ENCODE measurements around the gene PSMA3. TPM values are rescaled to one million over a fixed set of nuclear protein-coding genes. Genes with fewer than 3 reads are reported as not detected.
A peak's percentile ranks its signal among the peaks of the same experiment; 100 is the strongest.

The PSMA3 gene
- total RNA-seq, 2 experiments from 2014 or later: 233 to 245 TPM

- no peak for DNase-seq
- Mint-ChIP-seq H3K27ac (no peak overlapping the region), H3K4me3 (no peak overlapping the region), H3K9me3 (no peaks in the 10 kb centered on the region), H3K27me3 (no peaks in the 10 kb centered on the region), H3K4me1 (peaks cover 61% of the 10 kb centered on the region), H3K36me3 (ENCODE audit: low read depth) (peaks cover 66% of the 10 kb centered on the region)
- POLR2A ChIA-PET: no interaction called here
- CTCF ChIA-PET: interaction anchor here (0.6 to 1.1 kb wide), 3 partner anchors 16 to 60 kb away, joined by 3 to 4 read pairs (median 4); no protein-coding TSS in a partner anchor
These were observed 33.5 kb downstream of the PSMA3 start for GRCh38 chr14:58278177-58278576.

DNA sequence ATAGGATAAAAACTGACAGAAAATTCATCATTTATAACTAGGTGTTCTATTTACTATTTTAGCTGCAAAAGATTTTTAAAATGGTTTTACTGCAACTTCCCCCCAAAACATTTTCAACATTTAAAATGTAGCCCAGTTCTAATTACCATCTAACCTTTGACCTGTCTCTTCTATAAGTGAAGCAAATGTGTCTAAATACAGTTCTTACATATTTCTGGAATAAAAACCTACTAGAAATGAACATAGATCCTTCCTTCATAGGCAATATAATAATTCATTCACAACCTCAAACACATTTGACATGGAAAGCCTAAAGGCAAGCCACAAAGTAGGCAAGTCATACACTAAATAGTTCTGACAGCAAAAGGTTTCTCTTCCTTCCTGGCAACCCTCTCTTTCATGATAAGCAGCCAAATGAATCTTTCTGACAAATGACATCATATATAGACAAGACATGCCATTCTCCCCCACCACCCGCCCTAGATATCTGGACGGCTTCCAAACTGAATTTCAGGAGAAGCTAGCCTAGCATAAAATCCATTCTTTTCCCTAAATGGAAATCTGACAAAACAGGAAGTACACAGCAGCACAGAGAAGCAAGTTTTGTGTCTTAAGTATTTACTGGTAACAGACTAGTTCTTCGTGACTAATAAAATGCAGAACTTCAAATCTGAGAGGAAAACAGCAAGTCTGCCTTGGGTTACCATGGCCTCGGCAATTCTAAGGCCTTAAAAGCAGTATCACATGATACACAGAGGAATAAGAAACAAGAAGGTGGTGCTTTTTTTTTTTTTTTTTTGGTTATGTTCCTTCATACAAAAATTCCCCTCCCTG is 36.5 kb downstream of the PSMA3 start:
- Mint-ChIP-seq H3K4me3 (peak overlapping the region; percentile 37), H3K9me3 (no peaks in the 10 kb centered on the region), H3K27ac (peak overlapping the region; percentile 80), H3K27me3 (no peaks in the 10 kb centered on the region), H3K36me3 (ENCODE audit: low read depth) (peaks cover 69% of the 10 kb centered on the region), H3K4me1 (peaks cover 58% of the 10 kb centered on the region)
- ChIA-PET CTCF (interaction anchor here (0.6 kb wide), 2 partner anchors 25 to 122 kb away, joined by 3 to 4 read pairs; no protein-coding TSS in a partner anchor), POLR2A (interaction anchor here (0.6 kb wide), 1 partner anchor 116 kb away, joined by 13 read pairs; no protein-coding TSS in a partner anchor)
- peak; percentile 25 for DNase-seq

DNA sequence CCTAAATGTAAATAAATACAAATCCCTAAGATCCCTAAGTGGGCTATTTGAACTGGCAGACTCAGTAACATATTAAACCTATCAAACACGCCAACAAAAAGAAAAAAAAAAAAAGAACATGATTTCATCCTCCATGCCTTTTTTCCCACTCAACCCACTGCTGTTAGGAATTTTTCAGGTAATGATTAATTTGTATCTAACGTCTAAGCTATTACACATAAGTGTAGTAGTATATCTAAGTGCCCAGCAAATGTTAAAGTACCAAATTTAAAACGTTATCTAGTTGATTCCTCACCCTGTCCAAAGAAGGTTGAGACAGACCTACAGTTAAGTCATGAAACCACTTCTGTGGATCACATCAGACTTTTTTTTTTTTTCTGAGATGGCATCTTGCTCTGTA is 37.3 kb downstream of the PSMA3 start:
- peaks cover 51% of the 10 kb centered on the region for H3K4me1 Mint-ChIP-seq
- H3K36me3 Mint-ChIP-seq (ENCODE audit: low read depth): peaks cover 71% of the 10 kb centered on the region

DNA sequence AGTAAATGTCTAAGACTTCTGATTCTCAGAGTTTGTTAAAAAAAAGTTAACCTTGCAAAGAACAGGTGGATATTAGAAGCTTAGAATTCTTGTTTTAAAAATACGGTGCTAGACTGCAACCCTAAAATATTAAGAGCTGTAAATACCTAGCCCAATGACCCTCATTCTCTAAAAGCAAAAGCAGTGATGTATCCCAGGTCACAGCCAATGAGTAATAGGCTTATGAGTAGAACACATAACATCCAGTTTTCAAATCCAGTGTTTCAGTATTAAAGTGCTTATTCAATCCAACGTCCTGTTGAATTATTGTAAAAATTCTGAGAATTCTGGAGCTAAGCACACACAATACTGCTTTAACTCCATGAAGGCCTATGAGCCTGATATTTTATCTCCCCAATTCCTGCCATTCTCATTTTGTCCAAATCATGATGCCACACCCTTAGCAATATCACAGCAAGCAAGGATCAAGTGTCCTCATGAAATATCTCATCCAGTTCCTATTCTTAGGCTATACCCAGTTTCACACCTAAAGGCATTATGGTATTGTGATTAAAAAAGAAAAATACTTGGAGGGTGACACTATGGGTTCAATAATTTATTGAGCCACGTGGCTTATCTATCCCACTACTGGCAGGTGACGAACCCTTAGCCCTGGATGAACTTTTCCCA is 38.4 kb downstream of the PSMA3 start:
- ChIA-PET CTCF (no interaction called here), POLR2A (no interaction called here)
- Mint-ChIP-seq H3K4me3 (no peak overlapping the region), H3K36me3 (ENCODE audit: low read depth) (peaks cover 75% of the 10 kb centered on the region), H3K9me3 (no peaks in the 10 kb centered on the region), H3K27me3 (no peaks in the 10 kb centered on the region), H3K4me1 (peaks cover 54% of the 10 kb centered on the region), H3K27ac (no peak overlapping the region)
- DNase-seq: no peak

More for the DNA sequence above, 37.3 kb downstream of the PSMA3 start:
- Mint-ChIP-seq H3K9me3 (no peaks in the 10 kb centered on the region), H3K27ac (peak overlapping the region; percentile 76), H3K4me3 (no peak overlapping the region), H3K27me3 (no peaks in the 10 kb centered on the region)
- ChIA-PET CTCF (no interaction called here), POLR2A (interaction anchor here (0.6 kb wide), 1 partner anchor 115 kb away, joined by 13 read pairs; no protein-coding TSS in a partner anchor)
- no peak for DNase-seq

DNA sequence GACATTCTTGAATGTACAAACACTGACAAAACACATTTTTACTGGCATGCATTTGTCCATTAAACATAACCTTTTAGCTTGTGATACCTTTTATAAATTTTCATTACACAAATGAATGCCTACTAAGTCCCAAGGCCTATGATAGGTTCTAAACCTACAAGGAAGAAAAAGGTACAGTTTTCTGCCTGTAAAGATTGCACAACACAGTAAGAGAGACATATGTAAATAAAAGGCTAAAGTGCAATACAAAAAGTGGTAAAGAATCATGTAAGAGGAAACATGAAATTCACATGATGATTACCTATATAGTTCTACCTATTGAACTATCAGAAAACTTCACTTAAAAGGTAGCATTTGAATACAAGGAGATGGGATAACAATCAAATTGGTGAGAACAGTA is 39.1 kb downstream of the PSMA3 start:
- CTCF ChIA-PET: no interaction called here
- H3K4me3 Mint-ChIP-seq: no peak overlapping the region
- POLR2A ChIA-PET: no interaction called here
- no peaks in the 10 kb centered on the region for H3K27me3 Mint-ChIP-seq
- H3K4me1 Mint-ChIP-seq: peaks cover 58% of the 10 kb centered on the region
- H3K27ac Mint-ChIP-seq: no peak overlapping the region
- H3K9me3 Mint-ChIP-seq: no peaks in the 10 kb centered on the region
- H3K36me3 Mint-ChIP-seq (ENCODE audit: low read depth): peaks cover 78% of the 10 kb centered on the region
- no peak for DNase-seq

DNA sequence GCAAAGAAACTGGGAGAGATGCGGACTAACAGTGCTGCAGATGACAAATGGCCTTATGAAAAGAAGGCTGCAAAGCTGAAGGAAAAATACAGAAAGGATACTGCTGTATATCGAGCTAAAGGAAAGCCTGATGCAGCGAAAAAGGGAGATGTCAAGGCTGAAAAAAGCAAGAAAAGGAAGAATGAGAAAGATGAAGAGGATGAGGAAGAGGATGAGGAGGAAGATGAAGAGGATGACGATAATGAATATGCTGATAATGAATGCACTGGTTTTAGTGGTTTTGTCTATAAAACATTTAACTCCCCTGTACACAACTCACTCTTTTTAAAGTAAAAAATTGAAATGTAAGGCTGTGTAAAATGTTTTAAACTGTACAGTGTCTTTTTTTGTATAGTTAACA is 40.5 kb downstream of the PSMA3 start:
- no peak for DNase-seq
- Mint-ChIP-seq H3K27ac (no peak overlapping the region), H3K36me3 (ENCODE audit: low read depth) (peaks cover 81% of the 10 kb centered on the region), H3K4me1 (peaks cover 64% of the 10 kb centered on the region), H3K27me3 (no peaks in the 10 kb centered on the region), H3K9me3 (no peaks in the 10 kb centered on the region), H3K4me3 (no peak overlapping the region)
- ChIA-PET CTCF (no interaction called here), POLR2A (no interaction called here)

GRCh38 chr14:58287607-58288042 is 43.0 kb downstream of the PSMA3 start:
- Mint-ChIP-seq H3K36me3 (ENCODE audit: low read depth) (peaks cover 74% of the 10 kb centered on the region), H3K27me3 (no peaks in the 10 kb centered on the region), H3K4me1 (peaks cover 53% of the 10 kb centered on the region), H3K9me3 (no peaks in the 10 kb centered on the region), H3K27ac (no peak overlapping the region), H3K4me3 (no peak overlapping the region)
- ChIA-PET POLR2A (no interaction called here), CTCF (interaction anchor here (0.8 kb wide), 1 partner anchor 17 kb away, joined by 3 read pairs; no protein-coding TSS in a partner anchor)
- no peak for DNase-seq

- POLR2A ChIA-PET: no interaction called here
- no peak for DNase-seq
- H3K9me3 Mint-ChIP-seq: no peaks in the 10 kb centered on the region
- peaks cover 50% of the 10 kb centered on the region for H3K4me1 Mint-ChIP-seq
- CTCF ChIA-PET: interaction anchor here (2.2 kb wide), 1 partner anchor 36 kb away, joined by 5 read pairs; no protein-coding TSS in a partner anchor
- H3K4me3 Mint-ChIP-seq: no peak overlapping the region
- H3K27ac Mint-ChIP-seq: no peak overlapping the region
- no peaks in the 10 kb centered on the region for H3K27me3 Mint-ChIP-seq
- peaks cover 74% of the 10 kb centered on the region for H3K36me3 Mint-ChIP-seq (ENCODE audit: low read depth)
These were observed 43.6 kb downstream of the PSMA3 start for GRCh38 chr14:58288106-58288792.

GRCh38 chr14:58291646-58292045 is 47.0 kb downstream of the PSMA3 start:
- no peak for DNase-seq
- peaks cover 78% of the 10 kb centered on the region for H3K36me3 Mint-ChIP-seq (ENCODE audit: low read depth)
- CTCF ChIA-PET: no interaction called here
- no peaks in the 10 kb centered on the region for H3K9me3 Mint-ChIP-seq
- POLR2A ChIA-PET: interaction anchor here (0.7 kb wide), 2 partner anchors 15 to 51 kb away, joined by 5 to 10 read pairs; no protein-coding TSS in a partner anchor
- H3K27ac Mint-ChIP-seq: no peak overlapping the region
- no peaks in the 10 kb centered on the region for H3K27me3 Mint-ChIP-seq
- no peak overlapping the region for H3K4me3 Mint-ChIP-seq
- peaks cover 56% of the 10 kb centered on the region for H3K4me1 Mint-ChIP-seq

GRCh38 chr14:58292187-58292586 is 47.5 kb downstream of the PSMA3 start:
- no peak overlapping the region for H3K4me3 Mint-ChIP-seq
- peaks cover 59% of the 10 kb centered on the region for H3K4me1 Mint-ChIP-seq
- DNase-seq: no peak
- ChIA-PET POLR2A (interaction anchor here (0.7 kb wide), 1 partner anchor 52 kb away, joined by 10 read pairs; no protein-coding TSS in a partner anchor), CTCF (interaction anchor here (0.6 kb wide), 1 partner anchor 76 kb away, joined by 5 read pairs; no protein-coding TSS in a partner anchor)
- no peak overlapping the region for H3K27ac Mint-ChIP-seq
- H3K36me3 Mint-ChIP-seq (ENCODE audit: low read depth): peaks cover 74% of the 10 kb centered on the region
- no peaks in the 10 kb centered on the region for H3K9me3 Mint-ChIP-seq
- no peaks in the 10 kb centered on the region for H3K27me3 Mint-ChIP-seq

DNA sequence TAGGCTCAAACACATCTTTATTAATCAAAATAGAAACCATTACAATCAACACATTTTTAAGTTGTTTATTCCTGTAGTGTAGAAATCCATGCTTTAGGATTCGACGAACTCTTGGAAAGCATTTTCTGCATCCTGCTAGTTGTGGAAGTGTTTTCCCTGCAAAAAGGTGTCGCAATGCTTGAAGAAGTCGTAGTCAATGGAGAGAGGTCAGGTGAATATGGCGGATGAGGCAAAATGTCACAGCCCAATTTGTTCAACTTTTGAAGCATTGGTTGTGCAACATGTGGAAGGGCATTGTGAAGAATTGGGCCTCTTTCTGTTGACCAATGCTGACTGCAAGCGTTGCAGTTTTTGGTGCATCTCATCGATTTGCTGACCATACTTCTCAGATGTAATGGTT is 49.6 kb downstream of the PSMA3 start:
- DNase-seq: no peak
- peaks cover 56% of the 10 kb centered on the region for H3K36me3 Mint-ChIP-seq (ENCODE audit: low read depth)
- H3K4me1 Mint-ChIP-seq: peaks cover 48% of the 10 kb centered on the region
- no peak overlapping the region for H3K27ac Mint-ChIP-seq
- CTCF ChIA-PET: no interaction called here
- H3K4me3 Mint-ChIP-seq: no peak overlapping the region
- H3K9me3 Mint-ChIP-seq: no peaks in the 10 kb centered on the region
- POLR2A ChIA-PET: no interaction called here
- H3K27me3 Mint-ChIP-seq: no peaks in the 10 kb centered on the region

GRCh38 chr14:58296726-58297125 is 52.1 kb downstream of the PSMA3 start:
- Mint-ChIP-seq H3K4me3 (no peak overlapping the region), H3K4me1 (peaks cover 48% of the 10 kb centered on the region), H3K27me3 (no peaks in the 10 kb centered on the region), H3K27ac (no peak overlapping the region), H3K36me3 (ENCODE audit: low read depth) (peaks cover 48% of the 10 kb centered on the region), H3K9me3 (no peaks in the 10 kb centered on the region)
- ChIA-PET POLR2A (interaction anchor here (0.6 kb wide), 1 partner anchor 103 kb away, joined by 3 read pairs; no protein-coding TSS in a partner anchor), CTCF (no interaction called here)
- no peak for DNase-seq

All from activated CD4-positive, alpha-beta T cell treated with anti-CD3 and anti-CD28 coated beads, Interleukin-2, amount 10 ng/mL, durations not matched to agents 7 days and 5 days (primary cell).